Hematopoietic multipotent progenitor cell treated with erythropoietin and hydrocortisone succinate and interleukin-3 and kit ligand, for 4 days (in vitro differentiated cells): ENCODE measurements around the gene NR3C2.

Experiments used
- DNase-seq: peaks from one replicate; pipeline ENCODE4 v3.0.0-alpha.2; 2015

Gene NR3C2

DNA sequence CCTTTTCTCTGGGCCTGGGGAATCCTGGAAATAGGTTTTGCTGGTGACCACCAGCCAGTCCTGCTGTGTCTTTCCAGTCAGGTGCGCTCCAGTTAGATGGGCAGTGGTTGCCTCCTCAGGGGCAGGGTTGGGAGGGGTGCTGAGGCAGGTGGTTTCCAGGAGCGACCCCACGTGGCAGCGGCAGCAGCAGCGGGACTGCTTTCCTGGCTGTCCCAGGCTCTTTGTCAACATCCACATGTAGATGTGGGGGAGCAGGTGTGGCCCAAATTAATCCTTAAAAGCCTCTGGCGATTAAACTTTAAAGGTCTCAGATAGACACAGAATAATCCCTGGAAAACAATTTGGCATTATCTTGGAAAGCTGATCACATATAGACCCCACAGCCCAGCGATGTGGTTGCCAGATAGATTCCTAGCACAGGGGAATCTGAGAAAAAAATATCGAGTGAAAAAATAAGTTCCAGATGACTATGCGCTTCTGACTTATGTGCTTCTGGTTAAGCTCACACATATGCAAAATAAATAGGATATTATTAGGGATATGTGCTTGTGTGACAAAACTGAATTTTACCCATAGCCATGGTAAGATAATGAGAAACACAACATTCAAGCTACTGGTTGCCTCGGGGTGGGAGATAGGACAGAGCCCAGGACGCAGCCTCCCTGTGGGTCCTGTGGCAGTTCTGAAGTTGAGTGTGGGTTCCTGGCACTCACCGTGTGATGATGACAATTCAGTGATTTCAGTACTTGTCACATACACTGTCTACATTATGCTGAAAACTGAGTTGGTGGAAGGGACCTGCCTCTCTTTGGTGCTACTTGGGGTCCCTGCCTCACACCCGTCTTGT is 373.9 kb downstream of the NR3C2 start:
- DNase-seq = no peak

- no peak for DNase-seq
These were observed 374.8 kb downstream of the NR3C2 start for GRCh38 chr4:148067301-148067916.

GRCh38 chr4:148065075-148065474 is 377.1 kb downstream of the NR3C2 start:
- DNase-seq = no peak

GRCh38 chr4:148064451-148064850 is 377.8 kb downstream of the NR3C2 start:
- DNase-seq = no peak

DNA sequence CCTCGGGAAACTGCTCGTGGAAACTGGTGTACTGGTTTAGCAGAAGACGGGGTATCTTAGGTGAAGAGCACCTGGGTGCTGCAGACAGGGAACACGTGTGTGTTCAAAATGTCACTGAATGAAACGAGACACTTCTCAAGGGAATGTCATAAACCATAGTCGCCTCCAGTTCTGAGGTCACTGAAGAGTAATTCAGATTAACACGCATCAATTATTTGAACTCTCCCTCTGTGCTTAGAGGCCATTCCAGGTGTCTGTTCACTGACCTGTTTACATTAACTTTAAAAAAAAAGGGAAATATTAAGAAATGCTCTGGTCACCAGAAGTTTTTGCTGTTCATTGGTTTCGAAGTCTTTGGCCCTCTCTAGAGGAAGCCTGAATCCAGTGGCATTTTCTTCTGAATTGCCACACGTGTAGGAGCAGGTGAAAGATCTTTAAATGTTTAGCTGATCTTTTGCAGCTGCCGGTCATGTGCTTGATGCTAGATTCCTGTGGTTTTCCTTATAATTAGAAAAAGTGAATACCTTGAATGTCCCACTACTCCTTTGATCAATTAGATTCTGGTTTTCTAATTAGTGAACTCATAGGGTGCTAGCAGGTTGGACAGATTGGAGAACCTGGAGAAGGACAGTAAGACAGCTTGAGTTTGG is 379.8 kb downstream of the NR3C2 start:
- DNase-seq = no peak

DNA sequence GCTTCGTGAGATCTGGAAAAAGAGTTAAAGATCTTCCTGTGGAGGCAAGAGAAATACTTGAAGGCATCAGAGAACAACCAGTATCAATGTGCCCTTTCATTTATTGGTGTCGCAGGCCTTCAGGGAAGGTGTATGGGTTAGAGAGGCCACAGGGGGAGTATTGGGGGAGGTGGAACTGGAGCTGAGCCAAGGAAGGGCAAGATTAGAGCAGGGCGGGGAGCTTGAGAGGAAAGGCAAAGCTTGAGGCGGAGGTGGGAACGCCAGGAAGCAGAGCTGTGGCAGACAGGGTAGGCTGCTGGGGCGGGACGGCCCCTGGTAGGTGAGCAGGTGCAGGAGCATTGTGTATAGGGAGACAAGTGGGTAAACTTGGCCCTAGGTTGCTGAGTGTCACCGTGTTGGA is 380.4 kb downstream of the NR3C2 start:
- peak; percentile 11 for DNase-seq

- DNase-seq = no peak
These were observed 381.1 kb downstream of the NR3C2 start for GRCh38 chr4:148061141-148061481.

- DNase-seq = no peak
These were observed 381.7 kb downstream of the NR3C2 start for GRCh38 chr4:148060264-148061140.

GRCh38 chr4:148059617-148060180 is 382.5 kb downstream of the NR3C2 start:
- DNase-seq = peak; percentile 38

DNA sequence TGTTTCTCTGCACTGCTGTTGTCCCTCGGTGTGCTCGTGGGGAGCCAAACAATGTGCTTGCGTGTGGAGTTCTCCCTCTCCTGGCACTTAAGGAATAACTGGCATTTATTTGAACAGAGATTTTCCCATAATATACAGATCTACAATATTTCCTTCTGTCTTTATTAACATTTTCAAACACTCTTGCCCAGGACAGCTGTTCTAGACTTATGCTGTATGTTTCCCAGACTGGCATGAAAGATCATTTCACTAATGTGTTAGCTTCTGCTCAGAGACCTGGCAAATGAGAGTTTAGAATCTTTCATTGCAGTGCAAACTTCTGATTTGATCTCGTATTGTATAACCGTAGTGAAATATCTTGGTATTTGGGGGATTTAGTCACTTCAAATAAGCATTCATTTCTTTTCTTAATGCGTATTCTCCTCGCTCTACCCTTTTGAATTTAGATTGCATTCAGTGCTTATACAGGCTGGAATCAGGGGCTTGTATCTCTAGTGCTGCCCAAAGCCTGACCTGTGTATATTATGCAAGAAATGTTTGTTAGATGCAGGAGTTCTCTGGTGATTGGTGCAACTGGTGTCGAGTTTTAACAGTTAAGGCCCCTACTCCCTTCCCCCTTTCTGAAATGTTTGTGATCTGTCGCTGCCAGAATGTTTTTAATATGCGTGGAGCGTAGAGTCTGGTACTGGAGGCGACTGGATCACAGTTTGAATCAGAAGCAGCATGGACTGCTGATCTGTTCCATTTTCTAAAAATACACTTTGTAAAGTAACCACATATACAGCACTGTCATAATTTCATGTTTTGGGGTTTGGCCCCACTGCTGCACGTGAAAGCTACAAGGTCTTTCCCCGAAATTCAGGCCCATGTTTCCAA is 384.0 kb downstream of the NR3C2 start:
- no peak for DNase-seq

DNA sequence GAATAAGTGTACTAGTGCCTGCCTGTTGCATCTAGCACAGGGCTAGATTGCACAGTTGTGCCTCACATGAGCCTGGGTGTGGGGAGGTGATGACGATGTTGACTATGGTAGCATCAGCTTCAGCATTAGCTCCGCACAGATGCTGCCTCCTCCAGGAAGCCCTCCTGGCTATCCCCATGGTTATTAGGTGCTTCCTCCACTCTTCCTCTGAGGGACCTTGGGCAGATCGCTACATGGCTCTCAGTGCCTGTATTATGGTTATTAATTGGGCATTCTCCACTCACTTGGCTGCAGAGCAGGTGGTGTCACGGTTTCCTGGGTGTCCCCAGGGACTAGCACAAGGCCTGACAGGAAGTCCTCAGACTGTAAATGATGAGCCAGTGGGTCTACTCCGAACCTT is 384.7 kb downstream of the NR3C2 start:
- DNase-seq = no peak

GRCh38 chr4:148056879-148057278 is 385.3 kb downstream of the NR3C2 start:
- peak; percentile 97 for DNase-seq

DNA sequence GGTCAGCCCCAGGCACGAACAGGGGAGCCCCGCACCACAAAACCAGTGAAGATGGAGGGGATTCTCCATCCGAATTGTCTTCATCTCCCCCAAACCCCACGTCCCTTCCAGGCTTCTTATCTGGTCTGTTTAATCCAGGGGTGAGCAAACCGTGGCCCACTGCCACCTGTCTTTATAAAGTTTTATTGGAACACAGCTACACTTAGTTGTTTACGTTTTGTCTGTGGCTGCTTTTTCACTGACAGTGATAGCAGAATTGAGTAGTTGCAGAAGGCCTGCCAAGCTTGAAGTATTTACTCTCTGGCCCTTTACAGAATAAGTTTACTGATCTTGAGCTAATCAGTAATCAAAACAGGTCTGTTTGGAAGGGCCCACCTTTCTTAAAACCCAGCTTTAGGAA is 386.4 kb downstream of the NR3C2 start:
- no peak for DNase-seq

DNA sequence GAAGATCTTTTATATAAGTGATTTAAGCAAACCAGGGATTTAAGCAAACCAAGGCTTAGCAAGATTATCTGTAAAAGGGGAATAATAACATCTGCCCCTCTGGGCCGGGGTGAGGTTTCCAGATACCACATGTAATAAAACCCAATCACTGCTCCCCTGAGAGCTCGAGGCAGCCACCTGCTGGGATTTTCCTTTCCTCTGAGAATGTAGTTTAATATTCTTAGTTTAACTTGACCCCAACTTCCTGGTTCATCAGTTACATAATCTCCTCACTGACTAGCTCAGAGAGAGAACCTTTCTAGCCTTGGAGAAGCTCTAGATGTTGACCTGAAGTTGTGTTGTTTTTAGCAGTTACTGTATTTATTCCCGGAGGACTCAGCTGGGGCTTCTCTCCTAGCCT is 387.9 kb downstream of the NR3C2 start:
- DNase-seq = no peak

GRCh38 chr4:148053298-148054003 is 388.8 kb downstream of the NR3C2 start:
- DNase-seq = no peak

DNA sequence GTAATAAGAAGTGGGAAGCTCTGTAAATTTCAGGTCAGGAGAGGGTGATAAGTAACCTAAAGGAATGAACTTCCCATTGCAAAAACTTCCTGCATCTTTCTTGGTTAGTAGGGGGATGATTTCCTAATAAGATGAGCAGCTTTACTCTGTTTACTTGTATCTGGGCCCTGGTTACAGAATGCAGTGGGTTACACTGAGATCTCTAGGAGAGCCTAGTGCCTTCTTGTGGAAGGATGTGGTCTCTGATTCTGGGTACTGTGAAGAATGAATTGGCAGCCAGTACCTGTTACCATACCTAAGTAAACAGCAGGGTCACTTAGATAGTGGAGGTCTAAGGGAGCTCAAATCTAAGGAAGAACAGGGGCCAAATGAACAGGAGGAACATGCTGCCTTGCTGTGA is 389.8 kb downstream of the NR3C2 start:
- peak; percentile 13 for DNase-seq

- no peak for DNase-seq
These were observed 390.8 kb downstream of the NR3C2 start for GRCh38 chr4:148051403-148051802.

DNA sequence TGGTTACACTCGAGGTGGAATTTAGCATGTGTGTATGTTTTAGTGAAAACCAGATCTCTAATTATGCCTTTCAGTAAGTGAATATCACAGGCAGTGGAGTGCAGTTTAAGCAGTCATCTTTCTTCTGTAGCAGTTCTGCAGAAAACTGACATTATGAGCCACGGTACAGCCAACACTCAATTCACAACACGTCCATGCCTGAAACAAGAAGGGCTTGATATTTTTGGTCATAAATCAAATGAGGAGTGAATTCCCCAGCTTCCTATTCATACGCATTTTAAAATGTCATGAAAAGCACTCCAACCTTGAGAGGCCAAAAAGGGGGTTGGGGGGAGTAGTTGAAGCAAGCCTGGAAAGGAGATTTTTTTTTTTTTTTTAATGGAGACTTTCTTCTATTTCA is 393.6 kb downstream of the NR3C2 start:
- no peak for DNase-seq

DNA sequence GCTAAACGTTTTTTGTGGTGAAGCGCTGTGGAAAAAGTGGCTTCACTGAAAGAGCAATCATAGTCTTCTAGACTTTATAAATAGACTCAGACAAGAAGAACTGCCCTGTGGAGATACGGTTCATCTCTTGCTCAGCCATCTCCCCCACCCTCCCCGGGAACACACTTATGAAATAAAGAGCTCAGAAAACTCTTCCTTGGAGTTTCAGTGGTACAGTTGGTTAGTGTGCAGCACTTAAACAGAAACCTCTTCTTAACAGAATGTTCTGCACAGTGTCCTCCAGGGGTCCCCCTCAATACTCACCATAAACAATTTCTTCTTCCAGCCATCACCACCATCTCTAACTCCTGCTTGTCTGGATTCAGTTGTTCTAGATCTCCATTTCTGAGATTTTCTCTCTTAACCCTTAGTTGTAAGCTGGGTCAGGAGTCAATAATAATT is 397.3 kb downstream of the NR3C2 start:
- peak; percentile 23 for DNase-seq

DNA sequence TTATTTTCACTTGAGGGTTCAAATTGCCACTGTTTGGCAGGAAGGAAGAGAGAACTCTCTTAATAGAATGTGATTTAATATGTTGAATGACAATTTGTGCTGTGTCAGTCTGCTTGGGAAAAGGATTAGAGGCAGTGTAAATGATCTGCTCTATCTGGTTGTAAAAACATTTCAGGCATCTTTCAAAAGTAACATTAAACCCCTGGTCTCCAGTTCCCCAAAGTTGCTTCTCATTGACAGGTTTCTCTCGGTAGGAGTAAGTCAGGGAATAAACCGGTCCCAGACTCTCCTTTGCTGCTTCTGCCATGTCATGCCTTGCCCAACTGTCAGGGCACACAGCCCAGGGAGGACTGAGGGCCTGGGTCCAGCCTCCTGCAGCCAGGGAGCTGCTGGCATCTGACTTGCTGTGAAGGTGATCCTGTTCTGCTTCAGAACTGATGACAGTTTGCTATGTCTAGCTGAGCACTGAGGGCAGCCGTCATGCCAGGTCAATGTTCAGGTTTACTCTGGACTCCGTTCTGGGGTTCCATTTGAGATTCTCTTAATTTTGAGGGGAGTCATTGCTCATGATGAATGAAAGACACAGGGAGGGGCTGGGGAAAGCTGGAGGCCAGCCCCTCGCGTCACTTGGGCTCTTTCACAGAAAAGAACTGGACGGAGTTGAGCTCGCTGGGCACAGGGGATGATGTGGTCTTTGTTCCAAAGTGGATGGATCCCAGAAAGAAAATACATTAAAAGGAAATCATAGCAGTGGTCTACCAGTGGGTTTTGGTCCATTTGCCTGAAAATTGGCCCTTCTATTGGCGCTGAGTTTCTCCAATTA is 397.9 kb downstream of the NR3C2 start:
- DNase-seq = no peak
